HepG2 (cell line): ENCODE results near the gene PFKFB2. TPM values are rescaled to one million over a fixed set of nuclear protein-coding genes. Genes with fewer than 3 reads are reported as not detected.

Experiments used
- DZIP1 ChIP-seq: sonication (generic); formaldehyde crosslinking; IDR thresholded peaks from 2 replicates; pipeline ENCODE4 v1.5.0; 2020; ENCODE audit warnings: mild to moderate bottlenecking, missing genetic modification reagents
- HES4 ChIP-seq: sonication (generic); formaldehyde crosslinking; IDR thresholded peaks from 2 replicates; pipeline ENCODE4 v1.9.0; 2021; ENCODE audit warnings: mild to moderate bottlenecking, missing genetic modification reagents, borderline replicate concordance
- NAIF1 ChIP-seq: sonication (generic); formaldehyde crosslinking; IDR thresholded peaks from 2 replicates; pipeline ENCODE4 v1.5.0; 2020; ENCODE audit warnings: mild to moderate bottlenecking, missing genetic modification reagents, borderline replicate concordance
- PAX8 ChIP-seq: sonication (generic); formaldehyde crosslinking; IDR thresholded peaks from 2 replicates; pipeline ENCODE4 v1.8.0; 2022; ENCODE audit warnings: mild to moderate bottlenecking, missing genetic modification reagents, borderline replicate concordance
- PRDM4 ChIP-seq: sonication (generic); formaldehyde crosslinking; IDR thresholded peaks from 2 replicates; pipeline ENCODE4 v1.9.0; 2021; ENCODE audit warnings: missing genetic modification reagents, borderline replicate concordance
- SRY ChIP-seq: sonication (generic); formaldehyde crosslinking; IDR thresholded peaks from 2 replicates; pipeline ENCODE4 v1.8.0; 2022; ENCODE audit warnings: mild to moderate bottlenecking, missing genetic modification reagents
- TCF7 ChIP-seq: sonication (generic); IDR thresholded peaks from 2 replicates; pipeline ENCODE4 v1.6.1; 2016; ENCODE audit warnings: antibody characterized with exemption, low read depth
- THAP8 ChIP-seq: sonication (generic); formaldehyde crosslinking; IDR thresholded peaks from 2 replicates; pipeline ENCODE4 v1.5.1; 2020; ENCODE audit warnings: missing genetic modification reagents, mild to moderate bottlenecking, borderline replicate concordance
- TOE1 ChIP-seq: sonication (generic); formaldehyde crosslinking; IDR thresholded peaks from 2 replicates; pipeline ENCODE4 v1.4.0; 2020; ENCODE audit warnings: mild to moderate bottlenecking, missing genetic modification reagents
- ZGPAT ChIP-seq: IDR thresholded peaks from 2 replicates; pipeline ENCODE4 v1.6.1; 2016; ENCODE audit warnings: mild to moderate bottlenecking
- ZNF646 ChIP-seq: sonication (generic); formaldehyde crosslinking; IDR thresholded peaks from 2 replicates; pipeline ENCODE4 v1.9.0; 2021; ENCODE audit warnings: mild to moderate bottlenecking, missing genetic modification reagents
- ZNF737 ChIP-seq: sonication (generic); formaldehyde crosslinking; IDR thresholded peaks from 2 replicates; pipeline ENCODE4 v1.5.0; 2020; ENCODE audit warnings: missing genetic modification reagents, mild to moderate bottlenecking, borderline replicate concordance
- ZSCAN25 ChIP-seq: sonication (generic); formaldehyde crosslinking; IDR thresholded peaks from 2 replicates; pipeline ENCODE4 v1.8.0; 2022; ENCODE audit warnings: mild to moderate bottlenecking, missing genetic modification reagents
- polyA plus RNA-seq, 8 experiments: library from polyadenylated mRNA; depleted of rRNA in 3 of 8; stranded (reverse) in 7 of 8; unstranded in 1 of 8; fragments of >200 nt; fragmentation: Illumina TruSeq in 4 of 8; extraction: Trizol in 4 of 8; gene quantifications; 2 replicates each; pipeline versions ENCODE4 v1.2.1 to v1.2.3, GENCODE V29; 2011 to 2016; ENCODE audit warnings: low read depth in 4 of 8, missing spikeins in 1 of 8, mixed read lengths in 1 of 8; ENCODE audit not compliant: insufficient read depth in 1 of 8
- total RNA-seq, 5 experiments: library from RNA; depleted of rRNA; stranded (reverse); fragments of >200 nt; fragmentation: Illumina TruSeq; extraction: Trizol; gene quantifications; 2 replicates each; pipeline ENCODE4 v1.2.3, GENCODE V29; 2016; ENCODE audit warnings: low read depth in 1 of 5

The PFKFB2 gene
- total and polyA plus RNA-seq, 2 of the 13 experiments (the other 11 are each of a cell fraction or from before 2014, with no cell fraction given): 4.6 to 10.6 TPM

GRCh38 chr1:207021139-207021861 is 31.8 kb upstream of the PFKFB2 start (continued):
- TF ChIP-seq ZNF646 (peak; percentile 79; the same call in 1 of the 2 replicates), ZNF737 (CRISPR knock-in tag) (no peak), HES4 (CRISPR knock-in tag) (no peak), PAX8 (CRISPR knock-in tag) (no peak), NAIF1 (CRISPR knock-in tag) (no peak), ZSCAN25 (CRISPR knock-in tag) (no peak), THAP8 (CRISPR knock-in tag) (no peak), TCF7 (no peak; the same call in 1 of the 2 replicates), ZGPAT (CRISPR knock-in tag) (0 out of 2 replicates have a peak, but pooled peaks have one; percentile 15), PRDM4 (no peak), SRY (CRISPR knock-in tag) (no peak), TOE1 (no peak), DZIP1 (CRISPR knock-in tag) (no peak)
